GM19193 (cell line): ENCODE data around the gene DLG2.

Experiments used
- POLR2A ChIP-seq: IDR thresholded peaks from 4 replicates; pipeline ENCODE4 v1.6.1; 2011; ENCODE audit not compliant: insufficient read depth, insufficient read length; ENCODE audit errors: extremely low read depth

DLG2 gene

GRCh38 chr11:85310479-85310878 lies 316.7 kb downstream of the DLG2 start:
- TF ChIP-seq POLR2A, result no peak

- no peak for TF ChIP-seq POLR2A
These were observed 319.8 kb downstream of the DLG2 start for GRCh38 chr11:85307366-85307765.

GRCh38 chr11:85301895-85302678 lies 325.1 kb downstream of the DLG2 start:
- TF ChIP-seq POLR2A, result no peak

- TF ChIP-seq POLR2A, result no peak
These were observed 327.7 kb downstream of the DLG2 start for GRCh38 chr11:85299258-85299942.

GRCh38 chr11:85295694-85296271 lies 331.4 kb downstream of the DLG2 start:
- TF ChIP-seq POLR2A, result no peak

- no peak for TF ChIP-seq POLR2A
These were observed 345.6 kb downstream of the DLG2 start for GRCh38 chr11:85281550-85281949.

GRCh38 chr11:85279267-85279666 lies 347.9 kb downstream of the DLG2 start:
- TF ChIP-seq POLR2A, result no peak

- TF ChIP-seq POLR2A, result no peak
These were observed 349.5 kb downstream of the DLG2 start for GRCh38 chr11:85277693-85278092.

GRCh38 chr11:85276332-85276731 lies 350.8 kb downstream of the DLG2 start:
- no peak for TF ChIP-seq POLR2A

- no peak for TF ChIP-seq POLR2A
These were observed 358.0 kb downstream of the DLG2 start for GRCh38 chr11:85269109-85269508.

GRCh38 chr11:85266646-85267045 lies 360.5 kb downstream of the DLG2 start:
- no peak for TF ChIP-seq POLR2A

GRCh38 chr11:85263328-85263727 lies 363.8 kb downstream of the DLG2 start:
- TF ChIP-seq POLR2A, result no peak

- TF ChIP-seq POLR2A, result no peak
These were observed 369.3 kb downstream of the DLG2 start for GRCh38 chr11:85257837-85258236.

- no peak for TF ChIP-seq POLR2A
These were observed 370.7 kb downstream of the DLG2 start for GRCh38 chr11:85256433-85256832.

GRCh38 chr11:85249482-85249881 lies 377.7 kb downstream of the DLG2 start:
- no peak for TF ChIP-seq POLR2A

GRCh38 chr11:85247797-85248196 lies 379.3 kb downstream of the DLG2 start:
- no peak for TF ChIP-seq POLR2A
